ENCODE measurements around the gene RTP2. TPM values are rescaled to one million over a fixed set of nuclear protein-coding genes. Genes with fewer than 3 reads are reported as not detected.

Gene RTP2
- total RNA-seq, 2 donors from 2014 or later, result not detected

DNA sequence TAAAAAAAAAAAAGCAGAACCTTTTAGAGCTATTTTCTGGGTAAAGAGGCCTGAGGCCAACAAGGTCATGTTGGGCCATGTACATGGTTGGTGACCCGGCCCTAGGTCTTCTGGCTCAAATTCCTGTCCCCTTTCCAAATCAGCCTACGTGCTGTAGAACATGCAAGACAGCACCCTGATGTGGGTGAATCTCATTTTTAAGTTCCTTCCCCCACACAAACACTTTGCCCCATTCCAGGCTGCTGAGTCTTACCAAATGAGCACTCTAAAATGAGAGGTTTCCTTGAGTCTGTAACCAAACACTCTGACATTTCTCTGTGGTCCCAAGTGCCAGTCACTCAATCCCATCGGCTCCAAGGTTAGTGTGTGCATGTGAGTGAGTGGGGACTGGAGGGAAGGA lies 33.5 kb upstream of the RTP2 start:
- ATAC-seq (replicated peaks in 1 of 2) (no peak), DNase-seq (no peak)
- H3K27me3 Mint-ChIP-seq (ENCODE audit: low read depth), result no peaks in the 10 kb centered on the region
- peaks cover 10 to 26% of the 10 kb centered on the region in 2 donors for H3K36me3 Mint-ChIP-seq (ENCODE audit: insufficient read depth in 2 of 2)
- H3K4me1 Mint-ChIP-seq (ENCODE audit: low read depth), result peaks cover 49% of the 10 kb centered on the region
- no peaks in the 10 kb centered on the region for H3K9me3 Mint-ChIP-seq
- peak overlapping the region; percentile 90 for H3K27ac Mint-ChIP-seq
- peak overlapping the region in 1 of 2 donors; percentile 96 for H3K4me3 Mint-ChIP-seq

DNA sequence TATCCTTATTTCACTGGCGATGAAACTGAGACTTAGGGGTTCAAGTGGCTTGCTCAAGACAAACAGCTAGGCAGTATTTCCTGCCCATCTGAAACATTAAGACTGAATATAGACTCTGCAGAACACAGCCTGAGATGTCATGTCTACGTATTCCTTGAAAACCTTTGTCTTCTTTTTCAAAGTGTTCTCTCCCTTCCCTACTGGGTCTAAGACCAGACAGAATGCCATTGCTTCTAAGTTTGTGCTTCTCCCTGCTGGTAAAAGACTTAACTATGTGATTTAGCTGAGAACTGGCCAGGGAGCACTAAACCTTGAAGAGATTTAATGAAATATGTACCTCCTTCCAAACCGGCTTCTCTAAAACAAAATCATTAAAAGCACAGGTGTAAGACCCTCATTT lies 33.0 kb upstream of the RTP2 start:
- peak overlapping the region; percentile 90 for H3K27ac Mint-ChIP-seq
- H3K4me3 Mint-ChIP-seq, result peak overlapping the region in 1 of 2 donors; percentile 96

DNA sequence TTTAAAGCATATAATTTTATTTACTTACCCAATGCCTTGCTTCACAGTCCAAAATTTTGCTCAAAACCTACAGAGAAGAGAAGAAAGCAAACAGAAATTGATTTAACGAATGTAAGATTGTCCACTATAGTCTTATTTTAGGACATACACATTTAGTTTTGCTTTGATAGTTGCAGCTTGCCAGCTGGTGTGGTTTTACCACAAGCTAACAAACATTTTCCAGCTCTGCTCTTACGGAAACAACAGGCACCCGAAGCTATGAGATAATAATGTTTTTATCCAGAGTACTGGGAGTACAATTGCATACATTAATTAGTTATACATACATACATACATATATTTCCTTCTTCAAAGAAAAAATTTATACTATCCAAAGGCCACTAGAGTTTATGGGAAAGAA lies 32.5 kb upstream of the RTP2 start:
- no peak overlapping the region for H3K4me3 Mint-ChIP-seq
- peaks cover 13 to 34% of the 10 kb centered on the region in 2 donors for H3K36me3 Mint-ChIP-seq (ENCODE audit: insufficient read depth in 2 of 2)
- no peak for ATAC-seq (replicated peaks in 1 of 2)
- H3K27ac Mint-ChIP-seq, result no peak overlapping the region
- H3K27me3 Mint-ChIP-seq (ENCODE audit: low read depth), result no peaks in the 10 kb centered on the region
- no peaks in the 10 kb centered on the region for H3K9me3 Mint-ChIP-seq
- DNase-seq, result no peak
- peaks cover 40% of the 10 kb centered on the region for H3K4me1 Mint-ChIP-seq (ENCODE audit: low read depth)

More for the DNA sequence above, 33.0 kb upstream of the RTP2 start:
- Mint-ChIP-seq H3K36me3 (ENCODE audit: insufficient read depth in 2 of 2) (peaks cover 12 to 29% of the 10 kb centered on the region in 2 donors), H3K4me1 (ENCODE audit: low read depth) (peaks cover 44% of the 10 kb centered on the region), H3K9me3 (no peaks in the 10 kb centered on the region), H3K27me3 (ENCODE audit: low read depth) (no peaks in the 10 kb centered on the region)
- DNase-seq (no peak), ATAC-seq (replicated peaks in 1 of 2) (no peak)

GRCh38 chr3:187733371-187733770 lies 31.0 kb upstream of the RTP2 start:
- DNase-seq, result no peak
- Mint-ChIP-seq H3K36me3 (ENCODE audit: insufficient read depth in 2 of 2) (peaks cover 13 to 42% of the 10 kb centered on the region in 2 donors), H3K4me3 (no peak overlapping the region), H3K9me3 (no peaks in the 10 kb centered on the region), H3K27me3 (ENCODE audit: low read depth) (no peaks in the 10 kb centered on the region), H3K27ac (no peak overlapping the region), H3K4me1 (ENCODE audit: low read depth) (peaks cover 25% of the 10 kb centered on the region)
- no peak for ATAC-seq (replicated peaks in 1 of 2)

GRCh38 chr3:187729598-187729997 lies 27.2 kb upstream of the RTP2 start:
- Mint-ChIP-seq H3K27me3 (ENCODE audit: low read depth) (no peaks in the 10 kb centered on the region), H3K27ac (no peak overlapping the region)

GRCh38 chr3:187728940-187729583 lies 26.7 kb upstream of the RTP2 start:
- DNase-seq, result no peak
- peaks cover 14 to 46% of the 10 kb centered on the region in 2 donors for H3K36me3 Mint-ChIP-seq (ENCODE audit: insufficient read depth in 2 of 2)
- no peaks in the 10 kb centered on the region for H3K27me3 Mint-ChIP-seq (ENCODE audit: low read depth)
- no peak for ATAC-seq (replicated peaks in 1 of 2)
- H3K4me1 Mint-ChIP-seq (ENCODE audit: low read depth), result no peaks in the 10 kb centered on the region
- H3K27ac Mint-ChIP-seq, result no peak overlapping the region
- H3K9me3 Mint-ChIP-seq, result no peaks in the 10 kb centered on the region
- no peak overlapping the region for H3K4me3 Mint-ChIP-seq

More at GRCh38 chr3:187729598-187729997, 27.2 kb upstream of the RTP2 start:
- no peak for DNase-seq
- no peak for ATAC-seq (replicated peaks in 1 of 2)
- Mint-ChIP-seq H3K4me3 (no peak overlapping the region), H3K36me3 (ENCODE audit: insufficient read depth in 2 of 2) (peaks cover 16 to 43% of the 10 kb centered on the region in 2 donors), H3K4me1 (ENCODE audit: low read depth) (no peaks in the 10 kb centered on the region), H3K9me3 (no peaks in the 10 kb centered on the region)

GRCh38 chr3:187728248-187728647 lies 25.9 kb upstream of the RTP2 start:
- DNase-seq (no peak), ATAC-seq (replicated peaks in 1 of 2) (no peak)
- Mint-ChIP-seq H3K4me3 (no peak overlapping the region), H3K27me3 (ENCODE audit: low read depth) (no peaks in the 10 kb centered on the region), H3K9me3 (no peaks in the 10 kb centered on the region), H3K36me3 (ENCODE audit: insufficient read depth in 2 of 2) (peaks cover 12 to 49% of the 10 kb centered on the region in 2 donors), H3K27ac (no peak overlapping the region), H3K4me1 (ENCODE audit: low read depth) (no peaks in the 10 kb centered on the region)

DNA sequence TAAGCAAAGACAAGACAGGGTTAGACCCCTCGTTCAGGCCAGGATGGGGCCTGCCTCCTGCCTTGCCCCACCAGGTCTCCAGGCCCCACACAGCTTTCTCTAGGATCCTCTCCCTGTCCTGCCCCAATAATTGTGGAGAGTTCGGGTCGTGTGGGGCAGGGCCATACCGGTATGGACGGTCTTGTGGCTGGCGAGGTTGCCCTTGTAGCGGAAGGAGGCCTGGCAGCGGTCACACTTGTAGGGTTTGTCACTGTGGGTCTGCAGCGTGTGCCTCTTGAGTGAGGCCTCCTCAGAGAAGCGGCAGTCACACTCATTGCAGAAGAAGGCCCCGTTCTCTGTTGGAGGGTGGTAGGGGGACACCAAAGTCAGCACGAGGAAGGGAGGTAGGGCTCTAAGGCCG lies 24.2 kb upstream of the RTP2 start:
- Mint-ChIP-seq H3K4me3 (no peak overlapping the region), H3K36me3 (ENCODE audit: insufficient read depth in 2 of 2) (peaks cover 10 to 40% of the 10 kb centered on the region in 2 donors)
- DNase-seq, result no peak

GRCh38 chr3:187725653-187726370 lies 23.5 kb upstream of the RTP2 start:
- no peaks in the 10 kb centered on the region for H3K9me3 Mint-ChIP-seq
- ATAC-seq (replicated peaks in 1 of 2) (no peak), DNase-seq (no peak)
- H3K36me3 Mint-ChIP-seq (ENCODE audit: insufficient read depth in 2 of 2), result peaks cover 9 to 35% of the 10 kb centered on the region in 2 donors
- H3K27ac Mint-ChIP-seq, result no peak overlapping the region
- H3K4me3 Mint-ChIP-seq, result no peak overlapping the region
- H3K27me3 Mint-ChIP-seq (ENCODE audit: low read depth), result no peaks in the 10 kb centered on the region
- H3K4me1 Mint-ChIP-seq (ENCODE audit: low read depth), result no peaks in the 10 kb centered on the region

More for the DNA sequence above, 24.2 kb upstream of the RTP2 start:
- Mint-ChIP-seq H3K27ac (no peak overlapping the region), H3K9me3 (no peaks in the 10 kb centered on the region), H3K4me1 (ENCODE audit: low read depth) (no peaks in the 10 kb centered on the region), H3K27me3 (ENCODE audit: low read depth) (no peaks in the 10 kb centered on the region)
- no peak for ATAC-seq (replicated peaks in 1 of 2)

DNA sequence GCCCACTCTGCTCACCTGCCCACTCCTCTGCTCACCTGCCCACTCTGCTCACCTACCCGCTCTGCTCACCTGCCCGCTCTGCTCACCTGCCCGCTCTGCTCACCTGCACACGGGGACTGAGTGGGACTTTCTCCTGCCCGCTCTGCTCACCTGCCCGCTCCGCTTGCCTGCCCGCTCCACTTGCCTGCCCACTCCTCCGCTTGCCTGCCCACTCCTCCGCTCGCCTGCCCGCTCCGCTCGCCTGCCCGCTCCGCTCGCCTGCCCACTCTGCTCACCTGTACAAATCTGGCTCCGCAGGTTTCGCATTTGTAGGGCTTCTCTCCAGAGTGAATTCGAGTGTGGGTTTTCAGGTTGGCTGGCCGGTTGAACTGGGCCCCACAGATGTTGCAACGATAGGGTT lies 22.9 kb upstream of the RTP2 start:
- DNase-seq (no peak), ATAC-seq (replicated peaks in 1 of 2) (peak; percentile 7 to 20)
- no peak overlapping the region for H3K4me3 Mint-ChIP-seq
- H3K9me3 Mint-ChIP-seq, result no peaks in the 10 kb centered on the region
- no peaks in the 10 kb centered on the region for H3K4me1 Mint-ChIP-seq (ENCODE audit: low read depth)
- peaks cover 6 to 30% of the 10 kb centered on the region in 2 donors for H3K36me3 Mint-ChIP-seq (ENCODE audit: insufficient read depth in 2 of 2)
- H3K27me3 Mint-ChIP-seq (ENCODE audit: low read depth), result no peaks in the 10 kb centered on the region
- H3K27ac Mint-ChIP-seq, result no peak overlapping the region

DNA sequence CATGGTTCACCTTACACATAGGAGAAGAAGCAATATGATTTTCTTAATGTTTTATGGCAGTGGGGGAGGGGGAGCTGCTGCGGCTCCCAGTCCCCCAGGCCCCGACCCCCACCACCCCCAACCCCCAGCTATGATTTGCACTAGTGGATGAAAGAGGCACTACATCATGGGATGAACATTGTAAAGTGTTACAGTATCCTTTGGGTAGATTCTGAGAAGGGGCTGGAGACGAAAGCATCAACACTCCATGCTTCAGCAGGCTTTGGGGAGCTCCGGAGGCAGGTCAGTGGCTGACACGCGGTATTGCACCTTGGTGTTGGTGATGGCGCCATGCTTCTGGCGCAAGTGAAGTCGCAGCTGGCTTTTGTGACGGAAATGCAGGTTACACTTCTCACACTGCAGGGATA lies 19.9 kb upstream of the RTP2 start:
- H3K36me3 Mint-ChIP-seq (ENCODE audit: insufficient read depth in 2 of 2), result peaks cover 6 to 15% of the 10 kb centered on the region in 2 donors
- DNase-seq (no peak), ATAC-seq (replicated peaks in 1 of 2) (no peak)
- no peaks in the 10 kb centered on the region for H3K4me1 Mint-ChIP-seq (ENCODE audit: low read depth)
- no peaks in the 10 kb centered on the region for H3K27me3 Mint-ChIP-seq (ENCODE audit: low read depth)
- H3K4me3 Mint-ChIP-seq, result no peak overlapping the region
- no peak overlapping the region for H3K27ac Mint-ChIP-seq
- no peaks in the 10 kb centered on the region for H3K9me3 Mint-ChIP-seq

DNA sequence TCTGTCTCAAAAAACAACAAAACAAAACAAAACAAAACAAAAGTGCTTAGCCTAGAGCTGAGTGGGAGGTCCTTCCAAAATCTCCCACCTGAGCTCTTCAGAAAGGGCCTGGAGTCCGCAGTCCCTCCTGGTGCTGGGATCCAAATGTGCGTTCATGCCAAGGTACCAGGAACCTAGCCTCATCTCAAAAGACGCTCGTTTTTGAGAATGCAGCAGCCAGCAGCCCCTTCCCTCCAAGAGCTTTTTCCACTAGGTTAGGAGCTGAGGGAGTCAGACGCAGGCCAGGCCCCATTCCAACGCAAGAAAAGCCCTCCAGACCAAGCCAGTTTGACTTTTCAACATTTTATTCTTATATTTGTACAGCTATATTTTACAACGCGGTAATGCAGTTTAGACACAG lies 18.7 kb upstream of the RTP2 start:
- ATAC-seq (replicated peaks in 1 of 2), result no peak
- no peaks in the 10 kb centered on the region for H3K27me3 Mint-ChIP-seq (ENCODE audit: low read depth)
- H3K9me3 Mint-ChIP-seq, result no peaks in the 10 kb centered on the region
- no peak for DNase-seq
- no peaks in the 10 kb centered on the region for H3K4me1 Mint-ChIP-seq (ENCODE audit: low read depth)
- no peak overlapping the region for H3K4me3 Mint-ChIP-seq
- peaks cover 5 to 12% of the 10 kb centered on the region in 2 donors for H3K36me3 Mint-ChIP-seq (ENCODE audit: insufficient read depth in 2 of 2)
- no peak overlapping the region for H3K27ac Mint-ChIP-seq

- H3K9me3 Mint-ChIP-seq, result no peaks in the 10 kb centered on the region
- no peak overlapping the region for H3K27ac Mint-ChIP-seq
- peaks cover 3 to 8% of the 10 kb centered on the region in 2 donors for H3K36me3 Mint-ChIP-seq (ENCODE audit: insufficient read depth in 2 of 2)
- H3K4me1 Mint-ChIP-seq (ENCODE audit: low read depth), result no peaks in the 10 kb centered on the region
- no peaks in the 10 kb centered on the region for H3K27me3 Mint-ChIP-seq (ENCODE audit: low read depth)
- no peak overlapping the region for H3K4me3 Mint-ChIP-seq
- DNase-seq (no peak), ATAC-seq (replicated peaks in 1 of 2) (peak in 1 of 2 donors; percentile 13)
Measured at GRCh38 chr3:187720337-187720670, 17.9 kb upstream of the RTP2 start.
